SK-N-SH treated with all-trans-retinoic acid at 6 μM for 48 hours (cell line): ENCODE data around the gene COX11.

Experiments
- ARNTL ChIP-seq: fragments of 450-650 bp; formaldehyde crosslinking; IDR thresholded peaks from 2 replicates; pipeline ENCODE4 v1.5.0; 2020; ENCODE audit warnings: low read depth, mild to moderate bottlenecking, moderate library complexity, borderline replicate concordance
- BACH2 ChIP-seq: fragments of 250-450 bp; sonication (Bioruptor Pico); IDR thresholded peaks from 2 replicates; pipeline ENCODE4 v1.9.0; 2021; ENCODE audit warnings: mild to moderate bottlenecking, borderline replicate concordance
- CSDC2 ChIP-seq: fragments of 250-450 bp; sonication (Bioruptor Pico); IDR thresholded peaks from 2 replicates; pipeline ENCODE4 v1.5.0; 2020; ENCODE audit warnings: mild to moderate bottlenecking, moderate library complexity
- ESRRG ChIP-seq: fragments of 250-450 bp; sonication (Bioruptor Pico); IDR thresholded peaks from 2 replicates; pipeline ENCODE4 v1.6.1; 2021; ENCODE audit warnings: mild to moderate bottlenecking
- GLIS3 ChIP-seq: fragments of 250-450 bp; sonication (Bioruptor Pico); IDR thresholded peaks from 2 replicates; pipeline ENCODE4 v1.5.0; 2020; ENCODE audit warnings: mild to moderate bottlenecking, moderate library complexity
- ISL1 ChIP-seq: fragments of 250-450 bp; sonication (Bioruptor Pico); IDR thresholded peaks from 2 replicates; pipeline ENCODE4 v2.1.2; 2022; ENCODE audit warnings: mild to moderate bottlenecking, moderate library complexity
- PATZ1 ChIP-seq: fragments of 250-450 bp; sonication (Bioruptor Pico); IDR thresholded peaks from 2 replicates; pipeline ENCODE4 v1.8.0; 2020; ENCODE audit warnings: mild to moderate bottlenecking, moderate library complexity, borderline replicate concordance
- PPARA ChIP-seq: fragments of 250-450 bp; sonication (Bioruptor Pico); IDR thresholded peaks from 2 replicates; pipeline ENCODE4 v1.5.0; 2020; ENCODE audit warnings: mild to moderate bottlenecking, borderline replicate concordance
- RARB ChIP-seq: fragments of 250-450 bp; sonication (Bioruptor Pico); IDR thresholded peaks from 2 replicates; pipeline ENCODE4 v1.8.0; 2021; ENCODE audit warnings: mild to moderate bottlenecking, moderate library complexity
- TCF4 ChIP-seq: fragments of 250-450 bp; sonication (Bioruptor Pico); IDR thresholded peaks from 2 replicates; pipeline ENCODE4 v1.8.0; 2021; ENCODE audit warnings: mild to moderate bottlenecking, moderate library complexity, borderline replicate concordance
- ZFP3 ChIP-seq: fragments of 250-450 bp; sonication (Bioruptor Pico); IDR thresholded peaks from 2 replicates; pipeline ENCODE4 v1.5.0; 2020; ENCODE audit warnings: mild to moderate bottlenecking, moderate library complexity
- ZFP30 ChIP-seq: fragments of 450-650 bp; formaldehyde crosslinking; IDR thresholded peaks from 2 replicates; pipeline ENCODE4 v1.5.0; 2022; ENCODE audit warnings: mild to moderate bottlenecking, moderate library complexity
- ZNF565 ChIP-seq: fragments of 450-650 bp; formaldehyde crosslinking; conservative IDR thresholded peaks from 2 replicates; pipeline ENCODE4 v1.5.0; 2020; ENCODE audit warnings: low read depth, mild to moderate bottlenecking, moderate library complexity
- TF ChIP-seq, protein P1 (sequence below): fragments of 250-450 bp; sonication (Bioruptor Pico); IDR thresholded peaks from 2 replicates; pipeline ENCODE4 v1.5.1; 2020; ENCODE audit warnings: low read depth, mild to moderate bottlenecking, moderate library complexity

- TF ChIP-seq PATZ1 (CRISPR knock-in tag), result no peak
- TF ChIP-seq, protein P1, sequence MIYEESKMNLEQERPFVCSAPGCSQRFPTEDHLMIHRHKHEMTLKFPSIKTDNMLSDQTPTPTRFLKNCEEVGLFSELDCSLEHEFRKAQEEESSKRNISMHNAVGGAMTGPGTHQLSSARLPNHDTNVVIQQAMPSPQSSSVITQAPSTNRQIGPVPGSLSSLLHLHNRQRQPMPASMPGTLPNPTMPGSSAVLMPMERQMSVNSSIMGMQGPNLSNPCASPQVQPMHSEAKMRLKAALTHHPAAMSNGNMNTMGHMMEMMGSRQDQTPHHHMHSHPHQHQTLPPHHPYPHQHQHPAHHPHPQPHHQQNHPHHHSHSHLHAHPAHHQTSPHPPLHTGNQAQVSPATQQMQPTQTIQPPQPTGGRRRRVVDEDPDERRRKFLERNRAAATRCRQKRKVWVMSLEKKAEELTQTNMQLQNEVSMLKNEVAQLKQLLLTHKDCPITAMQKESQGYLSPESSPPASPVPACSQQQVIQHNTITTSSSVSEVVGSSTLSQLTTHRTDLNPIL (CRISPR knock-in tag), result no peak
- TF ChIP-seq RARB, result no peak
- TF ChIP-seq CSDC2 (CRISPR knock-in tag), result no peak
- TF ChIP-seq PPARA (CRISPR knock-in tag), result no peak
- TF ChIP-seq ISL1, result no peak
- no peak for TF ChIP-seq ESRRG (CRISPR knock-in tag)
- TF ChIP-seq BACH2, result no peak
- TF ChIP-seq ZFP3 (CRISPR knock-in tag), result no peak
- no peak for TF ChIP-seq ARNTL (CRISPR knock-in tag)
- no peak for TF ChIP-seq ZNF565 (CRISPR knock-in tag)
- TF ChIP-seq GLIS3 (CRISPR knock-in tag), result no peak
- no peak for TF ChIP-seq ZFP30 (CRISPR knock-in tag)
- no peak for TF ChIP-seq TCF4 (CRISPR knock-in tag)
Measured at GRCh38 chr17:54916721-54917120, 51.7 kb downstream of the COX11 start.
